ENCODE data around the gene GDI2. TPM values are rescaled to one million over a fixed set of nuclear protein-coding genes. Genes with fewer than 3 reads are reported as not detected.

Gene GDI2
- total RNA-seq, 2 donors from 2014 or later, result 186 to 218 TPM

GRCh38 chr10:5732141-5732540 lies 81.1 kb downstream of the GDI2 start:
- Histone ChIP-seq H3K9me3 (no peaks in the 10 kb centered on the region), H3K27me3 (replicated peaks; ENCODE audit: insufficient read depth) (no peaks in the 10 kb centered on the region), H3K27ac (no peak overlapping the region), H3K4me1 (replicated peaks) (no peaks in the 10 kb centered on the region), H3K4me3 (no peak overlapping the region), H3K36me3 (peaks cover 0 to 4% of the 10 kb centered on the region in 2 donors)
- DNase-seq (ENCODE audit: low spot score), result no peak
- 73% methylated on average over 4 of the region's 4 CpGs for WGBS
- no peak for TF ChIP-seq CTCF (IDR thresholded peaks at IDR 0.05)
- no peak for TF ChIP-seq POLR2AphosphoS5 (IDR thresholded peaks at IDR 0.05)
- TF ChIP-seq POLR2A (IDR thresholded peaks at IDR 0.05), result no peak
- intact Hi-C loops (cut with DNase I), result no loop called here

- TF ChIP-seq CTCF (IDR thresholded peaks at IDR 0.05) (no peak), POLR2A (IDR thresholded peaks at IDR 0.05) (no peak), POLR2AphosphoS5 (IDR thresholded peaks at IDR 0.05) (no peak)
Measured at GRCh38 chr10:5731559-5731958, 81.7 kb downstream of the GDI2 start.

GRCh38 chr10:5730766-5731165 lies 82.5 kb downstream of the GDI2 start:
- TF ChIP-seq POLR2A (IDR thresholded peaks at IDR 0.05) (no peak), POLR2AphosphoS5 (IDR thresholded peaks at IDR 0.05) (no peak), CTCF (IDR thresholded peaks at IDR 0.05) (no peak)

More at GRCh38 chr10:5731559-5731958, 81.7 kb downstream of the GDI2 start:
- intact Hi-C loops (cut with DNase I), result no loop called here
- no peak overlapping the region for H3K27ac ChIP-seq
- no peaks in the 10 kb centered on the region for H3K27me3 ChIP-seq (replicated peaks; ENCODE audit: insufficient read depth)
- no peaks in the 10 kb centered on the region for H3K9me3 ChIP-seq
- H3K4me3 ChIP-seq, result no peak overlapping the region
- WGBS, result 94% methylated on average over 3 of the region's 3 CpGs
- H3K36me3 ChIP-seq, result peaks cover 0 to 4% of the 10 kb centered on the region in 2 donors
- H3K4me1 ChIP-seq (replicated peaks), result no peaks in the 10 kb centered on the region
- no peak for DNase-seq (ENCODE audit: low spot score)

DNA sequence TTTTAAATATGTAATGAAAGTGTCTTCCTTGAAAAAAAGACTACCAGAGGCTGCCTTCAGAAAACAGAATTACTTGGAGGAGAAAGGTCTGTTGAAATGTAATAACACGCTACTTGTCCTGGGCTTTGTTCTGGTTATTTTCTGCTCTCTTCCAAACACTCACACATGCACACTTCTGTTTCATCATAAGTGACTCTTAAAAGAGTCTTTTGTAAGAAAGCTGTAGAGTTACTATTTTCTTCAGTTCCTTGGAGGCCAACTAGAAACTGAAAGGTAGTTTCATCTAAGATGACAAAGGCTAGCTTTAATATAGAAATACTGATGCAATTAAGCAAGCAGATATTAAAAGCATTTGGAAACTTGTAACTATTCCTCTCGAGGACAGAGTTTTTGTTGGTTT lies 89.5 kb downstream of the GDI2 start:
- Histone ChIP-seq H3K27ac (no peak overlapping the region), H3K4me1 (replicated peaks) (no peaks in the 10 kb centered on the region)
- WGBS, result 61% methylated on average over 2 of the region's 2 CpGs

More at GRCh38 chr10:5730766-5731165, 82.5 kb downstream of the GDI2 start:
- no peaks in the 10 kb centered on the region for H3K4me1 ChIP-seq (replicated peaks)
- no peaks in the 10 kb centered on the region for H3K27me3 ChIP-seq (replicated peaks; ENCODE audit: insufficient read depth)
- DNase-seq (ENCODE audit: low spot score), result no peak
- 95% methylated on average over 4 of the region's 4 CpGs for WGBS
- no peak overlapping the region for H3K27ac ChIP-seq
- intact Hi-C loops (cut with DNase I), result no loop called here
- H3K36me3 ChIP-seq, result peaks cover 0 to 4% of the 10 kb centered on the region in 2 donors
- no peak overlapping the region for H3K4me3 ChIP-seq
- H3K9me3 ChIP-seq, result no peaks in the 10 kb centered on the region

More for the DNA sequence above, 89.5 kb downstream of the GDI2 start:
- Histone ChIP-seq H3K36me3 (no peaks in the 10 kb centered on the region), H3K9me3 (no peaks in the 10 kb centered on the region), H3K27me3 (replicated peaks; ENCODE audit: insufficient read depth) (no peaks in the 10 kb centered on the region), H3K4me3 (no peak overlapping the region)
- no peak for DNase-seq (ENCODE audit: low spot score)
- no peak for TF ChIP-seq POLR2A (IDR thresholded peaks at IDR 0.05)
- TF ChIP-seq CTCF (IDR thresholded peaks at IDR 0.05), result no peak
- TF ChIP-seq POLR2AphosphoS5 (IDR thresholded peaks at IDR 0.05), result no peak
- intact Hi-C loops (cut with DNase I), result no loop called here

Measured in prostate gland (tissue), 2 donors.